ENCODE results near the gene KCNQ1.

Gene KCNQ1

GRCh38 chr11:2699185-2699530, 254.3 kb downstream of the KCNQ1 start:
- Histone ChIP-seq H3K36me3 (no peaks in the 10 kb centered on the region), H3K4me3 (ENCODE audit: low read depth, low read length) (peak overlapping the region; percentile 92), H3K9me3 (no peaks in the 10 kb centered on the region), H3K27me3 (no peaks in the 10 kb centered on the region), H3K4me1 (peaks cover 15% of the 10 kb centered on the region)
- TF ChIP-seq, protein P1, sequence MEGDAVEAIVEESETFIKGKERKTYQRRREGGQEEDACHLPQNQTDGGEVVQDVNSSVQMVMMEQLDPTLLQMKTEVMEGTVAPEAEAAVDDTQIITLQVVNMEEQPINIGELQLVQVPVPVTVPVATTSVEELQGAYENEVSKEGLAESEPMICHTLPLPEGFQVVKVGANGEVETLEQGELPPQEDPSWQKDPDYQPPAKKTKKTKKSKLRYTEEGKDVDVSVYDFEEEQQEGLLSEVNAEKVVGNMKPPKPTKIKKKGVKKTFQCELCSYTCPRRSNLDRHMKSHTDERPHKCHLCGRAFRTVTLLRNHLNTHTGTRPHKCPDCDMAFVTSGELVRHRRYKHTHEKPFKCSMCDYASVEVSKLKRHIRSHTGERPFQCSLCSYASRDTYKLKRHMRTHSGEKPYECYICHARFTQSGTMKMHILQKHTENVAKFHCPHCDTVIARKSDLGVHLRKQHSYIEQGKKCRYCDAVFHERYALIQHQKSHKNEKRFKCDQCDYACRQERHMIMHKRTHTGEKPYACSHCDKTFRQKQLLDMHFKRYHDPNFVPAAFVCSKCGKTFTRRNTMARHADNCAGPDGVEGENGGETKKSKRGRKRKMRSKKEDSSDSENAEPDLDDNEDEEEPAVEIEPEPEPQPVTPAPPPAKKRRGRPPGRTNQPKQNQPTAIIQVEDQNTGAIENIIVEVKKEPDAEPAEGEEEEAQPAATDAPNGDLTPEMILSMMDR (IDR thresholded peaks at IDR 0.05; ENCODE audit: low read depth, low read length), result no peak
- peak; percentile 21 for DNase-seq

- no peaks in the 10 kb centered on the region for H3K9me3 ChIP-seq
- peaks cover 15% of the 10 kb centered on the region for H3K4me1 ChIP-seq
- TF ChIP-seq, protein P1 (IDR thresholded peaks at IDR 0.05; ENCODE audit: low read depth, low read length), result no peak
- no peaks in the 10 kb centered on the region for H3K36me3 ChIP-seq
- H3K4me3 ChIP-seq (ENCODE audit: low read depth, low read length), result peak within 1 kb of the TSS; percentile 92
- peak; percentile 91 for DNase-seq
- no peaks in the 10 kb centered on the region for H3K27me3 ChIP-seq
These were observed 255.0 kb downstream of the KCNQ1 start, which contains the start of gene KCNQ1OT1 for GRCh38 chr11:2699531-2700414. Gene KCNQ1OT1 (minus strand): TSS chr11:2699994.

GRCh38 chr11:2700415-2701211, 255.8 kb downstream of the KCNQ1 start:
- Histone ChIP-seq H3K27me3 (no peaks in the 10 kb centered on the region), H3K9me3 (no peaks in the 10 kb centered on the region), H3K4me1 (peaks cover 15% of the 10 kb centered on the region), H3K36me3 (no peaks in the 10 kb centered on the region), H3K4me3 (ENCODE audit: low read depth, low read length) (peak overlapping the region; percentile 59)
- DNase-seq, result peak; percentile 57
- TF ChIP-seq, protein P1 (IDR thresholded peaks at IDR 0.05; ENCODE audit: low read depth, low read length), result no peak

GRCh38 chr11:2701230-2701629, 256.4 kb downstream of the KCNQ1 start:
- H3K27me3 ChIP-seq, result no peaks in the 10 kb centered on the region
- H3K9me3 ChIP-seq, result no peaks in the 10 kb centered on the region
- H3K4me3 ChIP-seq (ENCODE audit: low read depth, low read length), result no peak overlapping the region

GRCh38 chr11:2701898-2702434, 257.2 kb downstream of the KCNQ1 start:
- TF ChIP-seq, protein P1 (IDR thresholded peaks at IDR 0.05; ENCODE audit: low read depth, low read length), result no peak
- no peak for DNase-seq
- H3K4me1 ChIP-seq, result peaks cover 15% of the 10 kb centered on the region
- no peaks in the 10 kb centered on the region for H3K9me3 ChIP-seq
- H3K36me3 ChIP-seq, result no peaks in the 10 kb centered on the region
- H3K27me3 ChIP-seq, result no peaks in the 10 kb centered on the region
- no peak overlapping the region for H3K4me3 ChIP-seq (ENCODE audit: low read depth, low read length)

More at GRCh38 chr11:2701230-2701629, 256.4 kb downstream of the KCNQ1 start:
- Histone ChIP-seq H3K36me3 (no peaks in the 10 kb centered on the region), H3K4me1 (peaks cover 15% of the 10 kb centered on the region)
- TF ChIP-seq, protein P1 (IDR thresholded peaks at IDR 0.05; ENCODE audit: low read depth, low read length), result no peak
- no peak for DNase-seq

Measured in BE2C (cell line).